Fibroblast of lung (primary cell): Measurements from ENCODE around the gene RGS1. TPM values are rescaled to one million over a fixed set of nuclear protein-coding genes. Genes with fewer than 3 reads are reported as not detected.

Source experiments
- DNase-seq, 2 donors: peaks; one replicate each; pipeline versions ENCODE4 v3.0.0 to v3.0.0-alpha.2; 2010; ENCODE audit warnings: low read depth in 2 of 2
- H2AFZ ChIP-seq: 2 replicates; pipeline ENCODE4 v1.5.1; 2012; ENCODE audit warnings: low read length, control low read depth, inconsistent platforms
- H3K27ac ChIP-seq: 2 replicates; pipeline ENCODE4 v1.5.1; 2011; ENCODE audit warnings: low read length, control low read depth; ENCODE audit not compliant: insufficient read depth
- H3K27me3 ChIP-seq: 2 replicates; pipeline ENCODE4 v1.5.1; 2011; ENCODE audit warnings: mild to moderate bottlenecking, low read length; ENCODE audit not compliant: control insufficient read depth, insufficient read depth
- H3K36me3 ChIP-seq: 2 replicates; pipeline ENCODE4 v1.5.1; 2011; ENCODE audit warnings: low read length; ENCODE audit not compliant: control insufficient read depth, insufficient read depth
- H3K4me1 ChIP-seq: 2 replicates; pipeline ENCODE4 v1.5.1; 2011; ENCODE audit warnings: low read length; ENCODE audit not compliant: control insufficient read depth, insufficient read depth; ENCODE audit errors: extremely low read depth
- H3K4me2 ChIP-seq: 2 replicates; pipeline ENCODE4 v1.5.1; 2011; ENCODE audit warnings: low read length, control low read depth; ENCODE audit not compliant: insufficient read depth; ENCODE audit errors: extremely low read depth
- H3K4me3 ChIP-seq, 4 experiments: fragments of 200-600 bp in 1 of 4; sonication (generic) in 1 of 4; replicated peaks in 1 of 4; 2 replicates each; pipeline ENCODE4 v1.5.1; 2011 to 2016; ENCODE audit warnings: low read length in 4 of 4, low read depth in 3 of 4, mild to moderate bottlenecking in 3 of 4, control low read depth in 2 of 4, inconsistent platforms in 1 of 4, mixed read lengths in 1 of 4; ENCODE audit not compliant: insufficient read depth in 1 of 4; ENCODE audit errors: control extremely low read depth in 1 of 4
- H3K79me2 ChIP-seq: 2 replicates; pipeline ENCODE4 v1.5.1; 2012; ENCODE audit warnings: mild to moderate bottlenecking, low read length, inconsistent platforms; ENCODE audit not compliant: control insufficient read depth, insufficient read depth
- H3K9ac ChIP-seq: 2 replicates; pipeline ENCODE4 v1.5.1; 2011; ENCODE audit warnings: mild to moderate bottlenecking, low read length, control low read depth; ENCODE audit not compliant: insufficient read depth
- H3K9me3 ChIP-seq: 2 replicates; pipeline ENCODE4 v1.5.1; 2012; ENCODE audit warnings: low read depth, low read length; ENCODE audit not compliant: control insufficient read depth, insufficient read depth
- H4K20me1 ChIP-seq: 2 replicates; pipeline ENCODE4 v1.5.1; 2011; ENCODE audit warnings: low read length; ENCODE audit not compliant: control insufficient read depth, insufficient read depth; ENCODE audit errors: extremely low read depth
- EZH2 ChIP-seq: IDR thresholded peaks from 2 replicates; pipeline ENCODE4 v1.5.1; 2012; ENCODE audit warnings: low read length, control low read depth, mild to moderate bottlenecking; ENCODE audit errors: missing control alignments
- polyA plus RNA-seq, 2 donors: library from polyadenylated mRNA; depleted of rRNA in 1 of 2; stranded (reverse) in 1 of 2; unstranded in 1 of 2; fragments of >200 nt; gene quantifications; 2 replicates each; pipeline ENCODE4 v1.2.1, GENCODE V29; 2011 to 2012; ENCODE audit warnings: missing spikeins in 1 of 2
- total RNA-seq: library from RNA; depleted of rRNA; stranded (reverse); fragments of >200 nt; gene quantifications from 2 replicates; pipeline ENCODE4 v1.2.1, GENCODE V29; 2014
- TF ChIP-seq, protein P1 (sequence below), 2 donors: IDR thresholded peaks in 1 of 2; conservative IDR thresholded peaks in 1 of 2; 1 replicate in 1 of 2; 2 replicates in 1 of 2; pipeline ENCODE4 v1.5.1; 2011 to 2012; ENCODE audit warnings: low read length in 2 of 2, control low read depth in 1 of 2, inconsistent platforms in 1 of 2, low read depth in 1 of 2, mild to moderate bottlenecking in 1 of 2

The RGS1 gene
- total and polyA plus RNA-seq, 2 donors (not counting 1 experiment from before 2014, with no cell fraction given), result 0.18 to 0.50 TPM

DNA sequence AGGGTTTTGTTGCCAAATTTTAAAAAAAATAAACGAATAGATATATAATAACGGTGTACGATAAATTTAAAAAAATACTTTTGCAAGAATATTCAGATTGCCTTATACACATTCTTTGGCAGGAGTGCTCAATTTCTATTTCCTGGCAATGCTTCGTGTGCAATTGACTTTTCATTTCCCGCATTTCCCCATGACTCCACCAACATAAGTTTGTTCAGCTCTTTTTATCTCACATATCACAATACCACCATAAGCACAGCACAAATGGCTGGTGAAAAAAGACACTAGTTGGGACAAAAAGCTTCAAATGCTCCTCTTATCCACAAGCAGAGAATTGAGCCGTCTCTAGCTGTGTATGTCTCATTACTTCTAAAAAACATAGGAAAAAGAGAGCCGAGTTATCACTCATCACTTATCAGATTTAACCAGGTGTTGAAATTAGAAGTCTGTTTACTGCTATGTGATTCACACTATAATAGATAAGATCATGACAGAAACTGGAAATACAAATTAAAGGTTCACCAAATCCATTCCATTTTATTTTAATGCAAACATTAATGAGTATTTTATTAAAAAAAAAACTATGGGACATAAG lies 28.9 kb upstream of the RGS1 start:
- no peak for TF ChIP-seq EZH2
- TF ChIP-seq, protein P1, sequence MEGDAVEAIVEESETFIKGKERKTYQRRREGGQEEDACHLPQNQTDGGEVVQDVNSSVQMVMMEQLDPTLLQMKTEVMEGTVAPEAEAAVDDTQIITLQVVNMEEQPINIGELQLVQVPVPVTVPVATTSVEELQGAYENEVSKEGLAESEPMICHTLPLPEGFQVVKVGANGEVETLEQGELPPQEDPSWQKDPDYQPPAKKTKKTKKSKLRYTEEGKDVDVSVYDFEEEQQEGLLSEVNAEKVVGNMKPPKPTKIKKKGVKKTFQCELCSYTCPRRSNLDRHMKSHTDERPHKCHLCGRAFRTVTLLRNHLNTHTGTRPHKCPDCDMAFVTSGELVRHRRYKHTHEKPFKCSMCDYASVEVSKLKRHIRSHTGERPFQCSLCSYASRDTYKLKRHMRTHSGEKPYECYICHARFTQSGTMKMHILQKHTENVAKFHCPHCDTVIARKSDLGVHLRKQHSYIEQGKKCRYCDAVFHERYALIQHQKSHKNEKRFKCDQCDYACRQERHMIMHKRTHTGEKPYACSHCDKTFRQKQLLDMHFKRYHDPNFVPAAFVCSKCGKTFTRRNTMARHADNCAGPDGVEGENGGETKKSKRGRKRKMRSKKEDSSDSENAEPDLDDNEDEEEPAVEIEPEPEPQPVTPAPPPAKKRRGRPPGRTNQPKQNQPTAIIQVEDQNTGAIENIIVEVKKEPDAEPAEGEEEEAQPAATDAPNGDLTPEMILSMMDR (conservative IDR thresholded peaks at IDR 0.05 in 1 of 2, IDR thresholded peaks at IDR 0.05 in 1 of 2; ENCODE audit: low read depth in 1 of 2, low read length in 2 of 2), result no peak
- no peaks in the 10 kb centered on the region for H3K36me3 ChIP-seq
- H3K79me2 ChIP-seq, result no peaks in the 10 kb centered on the region
- H3K4me2 ChIP-seq, result no peak overlapping the region
- H3K9ac ChIP-seq, result no peak overlapping the region
- peak in 1 of 2 donors; percentile 82 for DNase-seq
- no peaks in the 10 kb centered on the region for H4K20me1 ChIP-seq
- no peak overlapping the region for H3K4me3 ChIP-seq
- H3K4me1 ChIP-seq, result peaks cover 10% of the 10 kb centered on the region
- no peaks in the 10 kb centered on the region for H3K27me3 ChIP-seq
- no peaks in the 10 kb centered on the region for H3K9me3 ChIP-seq
- H3K27ac ChIP-seq, result no peak overlapping the region
- H2AFZ ChIP-seq, result no peak overlapping the region

DNA sequence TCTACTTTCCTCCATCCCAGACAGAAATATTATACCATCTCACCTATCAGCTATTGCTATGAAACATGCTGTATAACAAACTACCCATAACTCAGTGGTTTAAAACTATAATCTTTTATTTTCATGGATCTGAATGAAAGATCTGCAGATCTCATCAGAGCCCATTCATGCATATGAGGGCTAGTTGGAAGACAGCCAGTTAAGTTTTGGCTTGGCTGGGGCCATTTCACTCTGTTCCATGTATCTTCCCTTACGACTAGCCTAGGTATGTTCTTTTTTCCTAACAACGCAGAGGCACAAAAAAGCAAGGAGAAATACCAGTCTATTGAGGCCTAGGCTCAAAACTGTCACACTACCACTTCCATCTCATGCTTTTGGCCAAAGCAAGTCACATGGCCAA lies 28.1 kb upstream of the RGS1 start:
- no peak overlapping the region for H3K9ac ChIP-seq
- H3K4me1 ChIP-seq, result peaks cover 10% of the 10 kb centered on the region
- TF ChIP-seq EZH2, result no peak
- TF ChIP-seq, protein P1 (conservative IDR thresholded peaks at IDR 0.05 in 1 of 2, IDR thresholded peaks at IDR 0.05 in 1 of 2; ENCODE audit: low read depth in 1 of 2, low read length in 2 of 2), result no peak

DNA sequence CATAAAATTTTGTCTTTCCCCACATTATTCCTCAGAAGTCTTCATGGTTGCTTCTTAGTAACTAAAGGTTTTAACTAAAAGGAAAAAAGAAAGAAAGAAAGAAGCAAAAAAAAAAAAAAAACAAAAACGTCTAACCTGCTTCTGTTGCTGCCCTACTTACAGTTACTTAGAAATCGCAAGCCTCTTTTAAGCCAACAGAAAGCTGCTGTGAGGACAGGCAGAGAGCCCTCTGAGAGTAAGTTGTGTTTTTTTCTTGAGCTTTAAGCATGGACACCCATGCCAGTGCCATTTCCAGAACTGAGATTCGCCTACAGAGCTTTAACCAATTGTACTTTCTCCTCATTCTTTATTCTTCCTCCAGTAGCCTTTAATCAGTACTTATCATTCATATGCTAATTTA lies 25.6 kb upstream of the RGS1 start:
- Histone ChIP-seq H3K27ac (no peak overlapping the region), H3K36me3 (no peaks in the 10 kb centered on the region), H3K4me3 (no peak overlapping the region), H3K27me3 (no peaks in the 10 kb centered on the region), H3K9me3 (no peaks in the 10 kb centered on the region), H3K4me2 (no peak overlapping the region), H4K20me1 (no peaks in the 10 kb centered on the region), H2AFZ (no peak overlapping the region), H3K9ac (no peak overlapping the region), H3K4me1 (peaks cover 9% of the 10 kb centered on the region), H3K79me2 (no peaks in the 10 kb centered on the region)
- no peak for DNase-seq
- TF ChIP-seq, protein P1 (conservative IDR thresholded peaks at IDR 0.05 in 1 of 2, IDR thresholded peaks at IDR 0.05 in 1 of 2; ENCODE audit: low read depth in 1 of 2, low read length in 2 of 2), result no peak
- TF ChIP-seq EZH2, result no peak

More for the DNA sequence above, 28.1 kb upstream of the RGS1 start:
- no peaks in the 10 kb centered on the region for H3K9me3 ChIP-seq
- H3K79me2 ChIP-seq, result no peaks in the 10 kb centered on the region
- no peak overlapping the region for H3K4me3 ChIP-seq
- no peaks in the 10 kb centered on the region for H3K27me3 ChIP-seq
- no peak overlapping the region for H2AFZ ChIP-seq
- no peaks in the 10 kb centered on the region for H4K20me1 ChIP-seq
- H3K36me3 ChIP-seq, result no peaks in the 10 kb centered on the region
- DNase-seq, result no peak
- no peak overlapping the region for H3K27ac ChIP-seq
- no peak overlapping the region for H3K4me2 ChIP-seq
